GM18517 (cell line): ENCODE data around the gene CTNND1.
"Not testable (repeated sequence)": the region's sequence is repeated elsewhere in the genome, so short reads cannot be mapped to it uniquely, and the experiment has no call there.

ENCODE experiments used
- ATAC-seq: cut with Tn5 transposase; IDR thresholded peaks from one replicate; pipeline ENCODE4 v1.9.1; 2021; ENCODE audit warnings: mild to moderate bottlenecking, moderate library complexity; ENCODE audit not compliant: unreplicated experiment

CTNND1 gene

GRCh38 chr11:57761301-57762234, at the start of gene CTNND1:
Gene CTNND1, plus strand, starts transcription at chr11:57761802. Its CDS starts 29,677 bp downstream, at chr11:57791479.
- peak; percentile 88 for ATAC-seq

GRCh38 chr11:57712256-57713150, 49.1 kb upstream of the CTNND1 start, which contains the start of gene TMX2:
Gene TMX2, plus strand, starts transcription at chr11:57712593. Its CDS starts 26 bp downstream, at chr11:57712619.
- peak; percentile 99 for ATAC-seq

- ATAC-seq = no peak
Measured at GRCh38 chr11:57713835-57714234, 47.8 kb upstream of the CTNND1 start.

- ATAC-seq = not testable (repeated sequence)
Measured at GRCh38 chr11:57716726-57717125, 44.9 kb upstream of the CTNND1 start.

GRCh38 chr11:57727185-57727584, 34.4 kb upstream of the CTNND1 start:
- no peak for ATAC-seq

- no peak for ATAC-seq
Measured at GRCh38 chr11:57728829-57729228, 32.8 kb upstream of the CTNND1 start.

GRCh38 chr11:57729479-57729878, 32.1 kb upstream of the CTNND1 start:
- no peak for ATAC-seq

GRCh38 chr11:57732661-57733060, 28.9 kb upstream of the CTNND1 start:
- no peak for ATAC-seq

- ATAC-seq = no peak
Measured at GRCh38 chr11:57735619-57736298, 25.8 kb upstream of the CTNND1 start.

- ATAC-seq = peak; percentile 94
Measured at GRCh38 chr11:57741132-57742086, 20.2 kb upstream of the CTNND1 start, which contains the start of gene SELENOH. Gene SELENOH, plus strand, starts transcription at chr11:57741491. Its CDS starts 105 bp downstream, at chr11:57741596.

- ATAC-seq = no peak
Measured at GRCh38 chr11:57742087-57742452, 19.5 kb upstream of the CTNND1 start.

GRCh38 chr11:57744357-57744756, 17.2 kb upstream of the CTNND1 start:
- no peak for ATAC-seq

- no peak for ATAC-seq
Measured at GRCh38 chr11:57745206-57745605, 16.4 kb upstream of the CTNND1 start.

GRCh38 chr11:57746920-57747319, 14.7 kb upstream of the CTNND1 start:
- no peak for ATAC-seq

- ATAC-seq = no peak
Measured at GRCh38 chr11:57751176-57751575, 10.4 kb upstream of the CTNND1 start.

GRCh38 chr11:57751676-57752253, 9.8 kb upstream of the CTNND1 start, which contains the start of gene BTBD18:
Gene BTBD18, minus strand, starts transcription at chr11:57751819. Its CDS starts 631 bp downstream, at chr11:57751188.
- no peak for ATAC-seq

- no peak for ATAC-seq
Measured at GRCh38 chr11:57752954-57753353, 8.6 kb upstream of the CTNND1 start.

- ATAC-seq = no peak
Measured at GRCh38 chr11:57758174-57758573, 3.4 kb upstream of the CTNND1 start.

- ATAC-seq = no peak
Measured at GRCh38 chr11:57762235-57762861, 746 bp downstream of the CTNND1 start.
